Activated B cell treated with CpG ODN at 0.5 μM for 24 hours (primary cell): Measurements from ENCODE around the gene ACADVL. TPM values are rescaled to one million over a fixed set of nuclear protein-coding genes. Genes with fewer than 3 reads are reported as not detected.
"Not testable (repeated sequence)": the region's sequence is repeated elsewhere in the genome, so short reads cannot be mapped to it uniquely, and the experiment has no call there.

ENCODE experiments used
- ATAC-seq: fragments of 200-7000 bp; cut with Tn5 transposase; one replicate; pipeline ENCODE4 v1.10.0; 2021; ENCODE audit warnings: low read depth, mild to moderate bottlenecking, moderate library complexity
- CTCF ChIA-PET: fragments of 350-600 bp; sonication (Branson Sonifier 250); formaldehyde crosslinking; loops from one replicate; lab custom pipeline; 2021; ENCODE audit warnings: antibody characterized with exemption; lab: Charles Lee
- POLR2A ChIA-PET: fragments of 350-600 bp; sonication (Branson Sonifier 250); formaldehyde crosslinking; loops from one replicate; lab custom pipeline; 2021; ENCODE audit warnings: antibody characterized with exemption; lab: Charles Lee
- DNase-seq: peaks from one replicate; pipeline ENCODE4 v3.0.0; 2022
- H3K27ac Mint-ChIP-seq: one replicate; pipeline ENCODE4 v1.8.0; 2020; ENCODE audit warnings: mixed read lengths
- H3K27me3 Mint-ChIP-seq: one replicate; pipeline ENCODE4 v1.8.0; 2021; ENCODE audit warnings: mixed read lengths
- H3K36me3 Mint-ChIP-seq: one replicate; pipeline ENCODE4 v1.8.0; 2021; ENCODE audit warnings: low read depth, mixed read lengths
- H3K4me1 Mint-ChIP-seq: one replicate; pipeline ENCODE4 v1.8.0; 2021; ENCODE audit warnings: mixed read lengths
- H3K4me3 Mint-ChIP-seq: one replicate; pipeline ENCODE4 v1.8.0; 2020; ENCODE audit warnings: mild to moderate bottlenecking, mixed read lengths
- H3K9me3 Mint-ChIP-seq: one replicate; pipeline ENCODE4 v1.8.0; 2020; ENCODE audit warnings: mixed read lengths
- CTCF ChIP-seq: fragments of 200-600 bp; IDR thresholded peaks from one replicate; pipeline ENCODE4 v1.8.0; 2022; ENCODE audit warnings: antibody characterized with exemption, mild to moderate bottlenecking
- intact Hi-C: fragments of 100-400 bp; cut with micrococcal nuclease; formaldehyde crosslinking; loops from one replicate; pipeline ENCODE4 v1.15.1; 2024
- total RNA-seq: library from RNA; stranded (reverse); gene quantifications from 2 replicates; pipeline ENCODE4 v1.2.3, GENCODE V29; 2022

The ACADVL gene
- total RNA-seq, 1 donor from 2014 or later: 469 TPM

- no peak for TF ChIP-seq CTCF
- ATAC-seq: no peak
- no peaks in the 10 kb centered on the region for H3K9me3 Mint-ChIP-seq
- H3K4me1 Mint-ChIP-seq: peaks cover 9% of the 10 kb centered on the region
- CTCF ChIA-PET: interaction anchor here (0.5 to 2.2 kb wide), 8 partner anchors 12 to 268 kb away, joined by 3 to 29 read pairs (median 4); partner anchors contain the start of genes GPS2 and SLC16A11
- peaks cover 15% of the 10 kb centered on the region for H3K27me3 Mint-ChIP-seq
- no peaks in the 10 kb centered on the region for H3K36me3 Mint-ChIP-seq
- intact Hi-C loops: loop anchor here (1.0 to 2.0 kb wide), 3 partner anchors 126 to 265 kb away; no protein-coding TSS in a partner anchor
- H3K27ac Mint-ChIP-seq: no peak overlapping the region
- H3K4me3 Mint-ChIP-seq: peak overlapping the region; percentile 52
- DNase-seq: no peak
- POLR2A ChIA-PET: interaction anchor here (1.3 kb wide), 1 partner anchor 132 kb away, joined by 6 read pairs; no protein-coding TSS in a partner anchor
Observed at GRCh38 chr17:7177954-7178477, 41.7 kb upstream of the ACADVL start.

- CTCF ChIA-PET: interaction anchor here (1.2 to 1.7 kb wide), 2 partner anchors 46 to 175 kb away, joined by 3 to 4 read pairs; no protein-coding TSS in a partner anchor
- POLR2A ChIA-PET: no interaction called here
- Mint-ChIP-seq H3K36me3 (no peaks in the 10 kb centered on the region), H3K9me3 (no peaks in the 10 kb centered on the region), H3K27ac (no peak overlapping the region), H3K27me3 (peaks cover 15% of the 10 kb centered on the region), H3K4me3 (no peak overlapping the region), H3K4me1 (peaks cover 9% of the 10 kb centered on the region)
- intact Hi-C loops: no loop called here
- no peak for ATAC-seq
- DNase-seq: no peak
- no peak for TF ChIP-seq CTCF
Observed at GRCh38 chr17:7178973-7179316, 40.8 kb upstream of the ACADVL start.

- Mint-ChIP-seq H3K4me1 (peaks cover 9% of the 10 kb centered on the region), H3K9me3 (no peaks in the 10 kb centered on the region), H3K36me3 (no peaks in the 10 kb centered on the region), H3K4me3 (no peak within 1 kb of the TSS), H3K27me3 (peaks cover 15% of the 10 kb centered on the region), H3K27ac (no peak within 1 kb of the TSS)
- no peak for ATAC-seq
- POLR2A ChIA-PET: no interaction called here
- intact Hi-C loops: no loop called here
- CTCF ChIA-PET: interaction anchor here (1.7 kb wide), 1 partner anchor 175 kb away, joined by 3 read pairs; no protein-coding TSS in a partner anchor
- no peak for TF ChIP-seq CTCF
- no peak for DNase-seq
Observed at GRCh38 chr17:7179317-7180254, 40.2 kb upstream of the ACADVL start, which contains the start of gene ASGR1. ASGR1 (minus strand) TSS chr17:7179370; CDS start chr17:7178563, 807 bp downstream.

GRCh38 chr17:7182101-7182500, 37.6 kb upstream of the ACADVL start:
- POLR2A ChIA-PET, CTCF ChIA-PET: not testable (repeated sequence)

GRCh38 chr17:7183433-7184090, 36.2 kb upstream of the ACADVL start:
- Mint-ChIP-seq H3K4me1 (peaks cover 4% of the 10 kb centered on the region), H3K27ac (no peak overlapping the region), H3K4me3 (no peak overlapping the region), H3K36me3 (no peaks in the 10 kb centered on the region), H3K9me3 (no peaks in the 10 kb centered on the region), H3K27me3 (peaks cover 3% of the 10 kb centered on the region)
- DNase-seq: no peak
- ChIA-PET POLR2A (no interaction called here), CTCF (no interaction called here)
- no peak for TF ChIP-seq CTCF
- intact Hi-C loops: no loop called here
- ATAC-seq: no peak

More at GRCh38 chr17:7182101-7182500, 37.6 kb upstream of the ACADVL start:
- intact Hi-C loops, DNase-seq, H3K4me3 Mint-ChIP-seq, H3K9me3 Mint-ChIP-seq, H3K36me3 Mint-ChIP-seq, H3K27ac Mint-ChIP-seq, ATAC-seq: not testable (repeated sequence)
- Mint-ChIP-seq H3K4me1 (peaks cover 13% of the 10 kb centered on the region), H3K27me3 (peaks cover 15% of the 10 kb centered on the region)
